ENCODE data around the gene RABGAP1L. TPM values are rescaled to one million over a fixed set of nuclear protein-coding genes. Genes with fewer than 3 reads are reported as not detected.
A peak's percentile ranks its signal among the peaks of the same experiment; 100 is the strongest.

RABGAP1L gene
- total RNA-seq, 6 experiments from 2014 or later: 11.7 to 23.1 (median 18.5) TPM

DNA sequence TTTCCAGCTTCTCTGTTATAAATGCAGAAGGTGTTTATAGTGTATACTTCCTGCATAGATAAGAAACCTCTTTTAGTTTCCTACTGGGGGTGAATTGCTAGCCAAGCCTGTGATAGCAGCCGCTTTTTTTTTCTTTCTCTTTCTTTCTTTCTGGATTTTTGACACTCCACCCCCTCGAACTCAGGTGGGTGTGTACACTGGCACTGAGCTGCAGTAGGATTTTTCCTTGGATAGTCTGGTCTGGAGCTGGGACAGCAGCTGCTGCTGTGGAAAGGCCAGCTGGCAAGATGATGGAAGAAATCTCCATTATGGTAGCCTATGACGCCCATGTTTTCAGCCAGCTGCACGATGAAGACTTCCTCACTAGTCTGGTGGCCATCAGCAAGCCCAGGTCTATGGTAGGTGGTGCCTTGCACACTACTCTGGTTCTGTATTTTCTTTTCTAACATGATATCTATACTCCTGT, 717.9 kb downstream of the RABGAP1L start:
- H3K4me3 ChIP-seq: no peak overlapping the region
- peaks cover 0 to 8% (median 0%) of the 10 kb centered on the region in 4 donors for H3K4me1 ChIP-seq
- H3K27me3 ChIP-seq: no peaks in the 10 kb centered on the region
- DNase-seq: no peak
- no peaks in the 10 kb centered on the region for H3K9me3 ChIP-seq
- H3K36me3 ChIP-seq: no peaks in the 10 kb centered on the region
- intact Hi-C loops (cut with DNase I): no loop called here
- TF ChIP-seq POLR2A (IDR thresholded peaks at IDR 0.05) (no peak), CTCF (IDR thresholded peaks at IDR 0.05) (no peak)
- no peak overlapping the region for H3K27ac ChIP-seq
- ATAC-seq: no peak
- WGBS (ENCODE audit: insufficient coverage, low coverage, low lambda C conversion rate, missing lambda C conversion rate): 63% methylated on average over 3 of the region's 4 CpGs

DNA sequence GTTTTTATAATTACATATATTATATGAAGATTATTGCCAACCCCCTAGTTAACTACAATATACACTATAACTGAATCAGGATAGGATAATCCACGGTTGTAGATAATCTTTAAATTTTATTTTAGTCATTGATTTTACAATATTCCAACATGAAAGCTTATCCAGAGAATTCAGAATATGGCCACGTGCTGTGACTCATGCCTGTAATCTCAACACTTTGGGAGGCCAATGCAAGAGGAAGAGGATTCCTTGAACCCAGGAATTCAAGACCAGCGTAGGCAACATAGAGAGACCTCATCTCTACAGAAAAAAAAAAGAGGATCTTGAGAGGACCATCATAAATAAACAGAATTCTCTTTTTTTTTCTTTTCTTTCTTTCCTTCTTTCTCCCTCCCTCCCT, 720.9 kb downstream of the RABGAP1L start:
- ATAC-seq (no peak), DNase-seq (no peak)
- WGBS (ENCODE audit: insufficient coverage, low coverage, low lambda C conversion rate, missing lambda C conversion rate): 84% methylated on average over 3 of the region's 3 CpGs
- H3K27me3 ChIP-seq: no peaks in the 10 kb centered on the region
- H3K9me3 ChIP-seq: no peaks in the 10 kb centered on the region
- intact Hi-C loops (cut with DNase I): no loop called here
- no peak overlapping the region for H3K27ac ChIP-seq
- H3K36me3 ChIP-seq: no peaks in the 10 kb centered on the region
- TF ChIP-seq POLR2A (IDR thresholded peaks at IDR 0.05): no peak
- TF ChIP-seq CTCF (IDR thresholded peaks at IDR 0.05): no peak
- no peak overlapping the region for H3K4me3 ChIP-seq
- peaks cover 0 to 11% (median 0%) of the 10 kb centered on the region in 4 donors for H3K4me1 ChIP-seq

- no peaks in the 10 kb centered on the region for H3K36me3 ChIP-seq
- no peaks in the 10 kb centered on the region for H3K27me3 ChIP-seq
- 73% methylated on average over 1 of the region's 1 CpG for WGBS (ENCODE audit: insufficient coverage, low coverage, low lambda C conversion rate, missing lambda C conversion rate)
- no peak overlapping the region for H3K4me3 ChIP-seq
- DNase-seq: no peak
- no peaks in the 10 kb centered on the region for H3K9me3 ChIP-seq
- peaks cover 0 to 5% (median 0%) of the 10 kb centered on the region in 4 donors for H3K4me1 ChIP-seq
- no peak overlapping the region for H3K27ac ChIP-seq
- intact Hi-C loops (cut with DNase I): no loop called here
- peak; percentile 36 to 58 (median 43) for ATAC-seq
- TF ChIP-seq CTCF (IDR thresholded peaks at IDR 0.05) (peak in 1 of 4 donors; percentile 12), POLR2A (IDR thresholded peaks at IDR 0.05) (no peak)
Observed at GRCh38 chr1:174883409-174883808, 724.1 kb downstream of the RABGAP1L start.

GRCh38 chr1:174884038-174884437, 724.7 kb downstream of the RABGAP1L start:
- intact Hi-C loops (cut with DNase I): no loop called here
- no peaks in the 10 kb centered on the region for H3K36me3 ChIP-seq
- WGBS (ENCODE audit: insufficient coverage, low coverage, low lambda C conversion rate, missing lambda C conversion rate): 52% methylated on average over 3 of the region's 3 CpGs

More at GRCh38 chr1:174884038-174884437, 724.7 kb downstream of the RABGAP1L start:
- Histone ChIP-seq H3K27me3 (no peaks in the 10 kb centered on the region), H3K27ac (no peak overlapping the region), H3K4me3 (no peak overlapping the region), H3K9me3 (no peaks in the 10 kb centered on the region), H3K4me1 (peaks cover 0 to 5% (median 0%) of the 10 kb centered on the region in 4 donors)
- no peak for DNase-seq
- peak in 1 of 4 donors; percentile 30 for ATAC-seq
- TF ChIP-seq POLR2A (IDR thresholded peaks at IDR 0.05) (no peak), CTCF (IDR thresholded peaks at IDR 0.05) (no peak)

Data from right lobe of liver (tissue), 6 donors.